ENCODE measurements around the gene ASF1B.

The ASF1B gene

DNA sequence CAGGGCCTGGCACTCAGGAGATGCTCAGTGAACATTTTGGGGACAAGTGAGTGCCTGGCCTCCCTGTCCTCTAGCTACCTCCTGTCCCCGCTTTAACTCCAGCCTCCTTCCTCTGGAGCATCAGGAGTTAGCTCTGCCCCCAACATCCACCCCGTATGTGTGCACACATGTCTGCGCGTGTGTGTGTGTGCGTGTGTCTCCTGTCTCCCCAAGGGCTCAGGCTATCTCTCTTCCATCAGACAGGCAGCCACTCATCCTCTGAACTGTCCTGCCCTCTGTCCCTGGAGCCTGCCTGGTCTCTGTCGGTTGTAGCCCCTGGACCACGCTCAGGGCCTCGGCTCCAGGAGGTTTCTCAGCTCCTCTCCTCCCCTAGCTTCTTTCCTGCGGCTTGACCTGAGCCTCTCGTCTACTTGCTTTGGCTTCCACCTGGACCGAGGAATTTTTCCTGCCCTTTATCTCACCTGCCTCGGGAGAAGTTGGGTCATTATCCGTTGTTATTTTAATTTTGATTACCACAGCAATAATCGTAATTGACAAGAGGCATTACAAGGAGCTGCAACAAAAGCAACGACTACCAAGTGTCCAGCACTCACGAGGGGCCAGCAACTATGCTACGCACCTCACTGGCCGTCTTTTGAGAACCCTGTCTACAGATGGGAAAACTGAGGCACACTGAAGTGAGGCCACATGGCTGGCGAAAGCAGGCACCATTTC, 32.0 kb upstream of the ASF1B start:
- Histone ChIP-seq H3K4me3 (ENCODE audit: low read depth, low read length) (no peak overlapping the region), H3K79me2 (ENCODE audit: control insufficient read depth, insufficient read depth, low read length, unreplicated experiment) (no peaks in the 10 kb centered on the region), H3K4me1 (ENCODE audit: control insufficient read depth, insufficient read depth, low read length, unreplicated experiment) (no peaks in the 10 kb centered on the region), H3K36me3 (ENCODE audit: insufficient read depth, low read length) (no peaks in the 10 kb centered on the region), H3K27ac (ENCODE audit: low read depth, low read length) (no peak overlapping the region), H2AFZ (ENCODE audit: low read length, unreplicated experiment) (no peak overlapping the region), H3K27me3 (ENCODE audit: insufficient read depth, low read length) (no peaks in the 10 kb centered on the region)

DNA sequence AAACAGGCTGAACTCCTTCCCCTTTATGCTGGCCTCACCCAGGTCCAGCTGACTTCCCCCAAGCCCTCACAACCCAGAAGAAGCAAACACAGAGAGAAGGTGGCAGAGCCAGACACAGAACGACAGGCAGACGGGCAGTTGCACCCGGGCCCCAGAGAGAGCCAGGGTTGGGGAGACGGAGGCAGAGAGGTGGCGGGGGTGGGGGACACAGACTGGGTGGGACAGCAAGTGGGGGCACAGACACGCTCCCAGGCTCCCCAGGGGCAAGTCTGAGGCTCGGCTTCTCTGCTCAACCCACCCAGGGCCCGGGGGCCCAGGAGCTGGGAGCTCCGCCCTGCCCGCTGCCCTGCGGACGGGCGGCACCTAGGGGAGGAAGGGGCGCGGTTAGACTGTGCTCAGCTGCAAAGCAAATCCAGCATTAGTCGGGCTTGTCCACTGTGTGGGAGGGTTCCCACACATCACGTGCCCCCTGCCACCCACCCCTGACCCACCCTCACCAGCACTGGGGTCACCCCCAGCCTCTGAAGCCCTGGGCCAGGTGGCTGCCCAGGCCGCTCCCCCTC, 31.3 kb upstream of the ASF1B start:
- Histone ChIP-seq H3K4me3 (ENCODE audit: low read depth, low read length) (no peak overlapping the region), H2AFZ (ENCODE audit: low read length, unreplicated experiment) (no peak overlapping the region), H3K4me1 (ENCODE audit: control insufficient read depth, insufficient read depth, low read length, unreplicated experiment) (no peaks in the 10 kb centered on the region), H3K79me2 (ENCODE audit: control insufficient read depth, insufficient read depth, low read length, unreplicated experiment) (no peaks in the 10 kb centered on the region), H3K27ac (ENCODE audit: low read depth, low read length) (no peak overlapping the region), H3K27me3 (ENCODE audit: insufficient read depth, low read length) (no peaks in the 10 kb centered on the region), H3K36me3 (ENCODE audit: insufficient read depth, low read length) (no peaks in the 10 kb centered on the region)

DNA sequence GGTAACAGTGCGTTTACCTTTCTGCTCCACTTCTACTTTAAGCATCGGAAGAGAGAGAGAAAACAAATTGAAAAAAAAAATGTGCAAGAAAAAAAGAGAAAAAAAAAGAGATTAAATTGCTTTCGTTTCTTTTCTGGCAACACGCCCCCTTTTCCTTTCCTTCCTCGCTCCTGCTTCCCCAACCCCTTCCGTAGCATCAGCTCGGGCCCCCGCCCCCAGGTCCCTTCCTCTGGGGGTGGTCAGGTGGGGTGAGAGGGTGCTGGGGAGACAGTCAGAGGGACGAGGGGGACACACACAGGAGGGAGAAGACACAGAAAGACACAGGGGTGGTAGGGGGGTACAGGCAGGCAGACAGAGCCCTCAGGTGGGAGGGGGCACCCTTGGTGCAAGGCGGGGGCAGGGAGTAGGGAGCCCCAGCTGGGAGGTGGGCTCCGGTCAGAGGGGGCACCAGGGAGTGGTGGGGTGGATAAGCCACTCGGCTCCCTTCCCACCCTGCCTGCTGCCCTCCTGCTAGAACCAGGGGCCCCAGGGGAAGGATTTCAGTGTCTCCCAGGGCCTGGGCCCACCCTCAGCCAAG, 30.7 kb upstream of the ASF1B start:
- Histone ChIP-seq H2AFZ (ENCODE audit: low read length, unreplicated experiment) (no peak overlapping the region), H3K27ac (ENCODE audit: low read depth, low read length) (no peak overlapping the region), H3K27me3 (ENCODE audit: insufficient read depth, low read length) (no peaks in the 10 kb centered on the region), H3K4me3 (ENCODE audit: low read depth, low read length) (no peak overlapping the region), H3K4me1 (ENCODE audit: control insufficient read depth, insufficient read depth, low read length, unreplicated experiment) (no peaks in the 10 kb centered on the region), H3K36me3 (ENCODE audit: insufficient read depth, low read length) (no peaks in the 10 kb centered on the region), H3K79me2 (ENCODE audit: control insufficient read depth, insufficient read depth, low read length, unreplicated experiment) (no peaks in the 10 kb centered on the region)

DNA sequence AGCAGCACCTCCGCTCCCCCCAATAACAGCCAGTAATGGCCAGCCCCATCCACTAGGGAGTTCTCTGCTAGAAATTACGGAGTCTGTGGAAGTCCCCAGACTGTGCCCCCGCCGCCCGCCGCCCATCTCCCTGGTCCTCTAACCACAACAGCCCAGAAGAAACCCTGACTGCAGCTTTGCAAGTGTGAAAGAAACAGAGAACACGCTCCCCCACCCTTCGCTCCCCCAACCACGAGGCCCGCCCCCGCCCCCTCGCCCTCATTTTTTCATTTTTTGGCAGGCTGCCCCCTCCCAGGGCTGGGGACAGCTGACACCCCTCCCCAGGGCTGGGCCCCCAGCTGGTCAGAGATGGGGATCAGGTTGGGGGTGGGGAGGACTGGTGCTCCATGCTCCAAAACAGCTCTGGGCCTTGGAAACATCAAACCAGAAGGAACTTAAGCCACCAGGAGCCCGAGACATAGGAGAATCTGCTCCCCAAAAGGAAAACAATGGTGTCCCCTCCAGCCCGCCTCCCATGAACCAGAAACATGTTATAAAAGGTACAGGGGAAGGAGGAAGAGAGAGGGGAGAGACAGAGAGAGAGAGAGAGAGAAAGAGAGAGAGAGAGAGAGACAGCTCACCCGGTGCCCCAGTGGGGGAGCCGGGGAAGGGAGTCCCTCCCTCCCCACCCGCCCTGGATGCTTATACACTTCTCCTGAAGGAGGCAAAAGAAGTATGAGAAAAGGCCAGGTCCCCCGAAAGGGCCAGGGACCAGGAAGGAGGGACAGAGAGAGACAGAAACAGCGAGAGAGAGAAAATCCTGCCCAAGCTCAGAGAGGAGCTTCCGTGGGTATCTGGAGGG, 29.8 kb upstream of the ASF1B start:
- H3K36me3 ChIP-seq (ENCODE audit: insufficient read depth, low read length): no peaks in the 10 kb centered on the region
- H3K4me3 ChIP-seq (ENCODE audit: low read depth, low read length): no peak overlapping the region
- H3K27me3 ChIP-seq (ENCODE audit: insufficient read depth, low read length): no peaks in the 10 kb centered on the region
- no peak overlapping the region for H3K27ac ChIP-seq (ENCODE audit: low read depth, low read length)
- H2AFZ ChIP-seq (ENCODE audit: low read length, unreplicated experiment): no peak overlapping the region
- no peaks in the 10 kb centered on the region for H3K79me2 ChIP-seq (ENCODE audit: control insufficient read depth, insufficient read depth, low read length, unreplicated experiment)
- H3K4me1 ChIP-seq (ENCODE audit: control insufficient read depth, insufficient read depth, low read length, unreplicated experiment): no peaks in the 10 kb centered on the region

GRCh38 chr19:14164724-14165493, 28.5 kb upstream of the ASF1B start:
- no peak overlapping the region for H3K27ac ChIP-seq (ENCODE audit: low read depth, low read length)
- H3K27me3 ChIP-seq (ENCODE audit: insufficient read depth, low read length): no peaks in the 10 kb centered on the region
- H3K36me3 ChIP-seq (ENCODE audit: insufficient read depth, low read length): no peaks in the 10 kb centered on the region
- H3K79me2 ChIP-seq (ENCODE audit: control insufficient read depth, insufficient read depth, low read length, unreplicated experiment): no peaks in the 10 kb centered on the region
- no peak overlapping the region for H3K4me3 ChIP-seq (ENCODE audit: low read depth, low read length)
- no peaks in the 10 kb centered on the region for H3K4me1 ChIP-seq (ENCODE audit: control insufficient read depth, insufficient read depth, low read length, unreplicated experiment)
- no peak overlapping the region for H2AFZ ChIP-seq (ENCODE audit: low read length, unreplicated experiment)

DNA sequence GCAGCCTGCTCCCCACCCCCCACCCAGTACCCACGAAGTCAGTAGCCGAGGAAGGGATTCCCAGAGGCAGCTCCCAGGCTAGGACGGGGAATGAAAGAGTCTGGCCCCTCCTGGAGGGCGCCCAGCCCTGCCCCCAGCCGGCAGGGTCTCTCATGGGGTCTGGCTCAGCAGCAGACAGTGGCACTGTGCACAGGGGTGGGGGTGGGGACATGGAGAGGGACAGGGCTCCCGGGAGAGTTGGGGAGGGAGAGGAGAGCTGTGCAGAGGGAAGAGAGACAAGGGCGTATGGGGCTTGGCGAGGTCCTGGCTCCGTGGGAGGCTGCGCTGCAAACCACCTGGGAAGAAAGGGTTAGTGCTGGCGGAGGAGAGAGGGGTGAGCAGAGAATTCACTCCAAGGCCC, 27.7 kb upstream of the ASF1B start:
- H3K36me3 ChIP-seq (ENCODE audit: insufficient read depth, low read length): no peaks in the 10 kb centered on the region

DNA sequence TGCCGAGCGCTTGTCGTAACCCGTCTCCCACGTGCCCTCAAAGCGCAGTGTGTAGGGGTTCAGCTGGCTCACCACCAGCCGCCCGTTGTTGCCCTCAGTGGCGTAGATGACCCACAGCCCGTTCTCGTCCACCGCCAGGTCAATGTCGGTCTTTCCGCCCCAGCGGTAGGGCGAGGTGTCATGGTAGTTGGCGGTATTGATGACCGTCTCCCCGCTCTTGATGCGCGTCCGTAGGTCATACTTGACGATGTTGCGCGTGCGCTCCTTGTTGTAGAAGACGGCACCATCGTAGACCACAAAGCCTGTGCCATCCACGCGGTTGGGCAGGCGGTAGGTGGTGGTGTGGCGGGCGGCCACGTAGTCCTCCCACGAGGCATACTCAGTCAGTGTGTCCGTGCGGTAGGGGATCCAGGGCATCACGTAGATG, 26.5 kb upstream of the ASF1B start:
- no peaks in the 10 kb centered on the region for H3K4me1 ChIP-seq (ENCODE audit: control insufficient read depth, insufficient read depth, low read length, unreplicated experiment)
- no peaks in the 10 kb centered on the region for H3K27me3 ChIP-seq (ENCODE audit: insufficient read depth, low read length)
- H3K4me3 ChIP-seq (ENCODE audit: low read depth, low read length): no peak overlapping the region
- no peak overlapping the region for H2AFZ ChIP-seq (ENCODE audit: low read length, unreplicated experiment)
- no peaks in the 10 kb centered on the region for H3K36me3 ChIP-seq (ENCODE audit: insufficient read depth, low read length)
- H3K27ac ChIP-seq (ENCODE audit: low read depth, low read length): no peak overlapping the region
- H3K79me2 ChIP-seq (ENCODE audit: control insufficient read depth, insufficient read depth, low read length, unreplicated experiment): no peaks in the 10 kb centered on the region

More for the DNA sequence above, 27.7 kb upstream of the ASF1B start:
- Histone ChIP-seq H3K27me3 (ENCODE audit: insufficient read depth, low read length) (no peaks in the 10 kb centered on the region), H3K4me1 (ENCODE audit: control insufficient read depth, insufficient read depth, low read length, unreplicated experiment) (no peaks in the 10 kb centered on the region), H2AFZ (ENCODE audit: low read length, unreplicated experiment) (no peak overlapping the region), H3K79me2 (ENCODE audit: control insufficient read depth, insufficient read depth, low read length, unreplicated experiment) (no peaks in the 10 kb centered on the region), H3K27ac (ENCODE audit: low read depth, low read length) (no peak overlapping the region), H3K4me3 (ENCODE audit: low read depth, low read length) (no peak overlapping the region)

DNA sequence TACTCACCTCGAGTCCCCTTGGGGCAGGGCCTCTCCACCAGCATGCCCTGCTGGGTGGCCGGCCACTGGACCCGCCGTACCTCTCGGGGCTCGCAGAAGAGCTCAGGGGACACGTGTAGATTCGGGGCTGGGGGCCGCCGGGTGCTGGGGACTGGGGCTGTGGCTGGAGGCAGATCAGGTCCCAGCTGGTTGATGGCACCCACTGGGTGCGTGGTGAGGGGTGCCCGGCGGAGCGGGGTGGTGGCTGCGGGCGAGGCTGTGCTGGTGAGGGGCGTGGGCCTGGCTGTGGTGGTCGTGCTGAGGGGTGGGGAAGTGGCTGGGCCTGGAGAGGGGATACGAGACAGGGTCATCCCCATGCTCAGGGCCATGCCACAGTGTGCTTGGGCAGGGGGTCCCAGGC, 24.9 kb upstream of the ASF1B start:
- Histone ChIP-seq H3K79me2 (ENCODE audit: control insufficient read depth, insufficient read depth, low read length, unreplicated experiment) (no peaks in the 10 kb centered on the region), H3K4me3 (ENCODE audit: low read depth, low read length) (no peak overlapping the region), H3K4me1 (ENCODE audit: control insufficient read depth, insufficient read depth, low read length, unreplicated experiment) (no peaks in the 10 kb centered on the region), H2AFZ (ENCODE audit: low read length, unreplicated experiment) (no peak overlapping the region), H3K36me3 (ENCODE audit: insufficient read depth, low read length) (no peaks in the 10 kb centered on the region), H3K27ac (ENCODE audit: low read depth, low read length) (no peak overlapping the region), H3K27me3 (ENCODE audit: insufficient read depth, low read length) (no peaks in the 10 kb centered on the region)

DNA sequence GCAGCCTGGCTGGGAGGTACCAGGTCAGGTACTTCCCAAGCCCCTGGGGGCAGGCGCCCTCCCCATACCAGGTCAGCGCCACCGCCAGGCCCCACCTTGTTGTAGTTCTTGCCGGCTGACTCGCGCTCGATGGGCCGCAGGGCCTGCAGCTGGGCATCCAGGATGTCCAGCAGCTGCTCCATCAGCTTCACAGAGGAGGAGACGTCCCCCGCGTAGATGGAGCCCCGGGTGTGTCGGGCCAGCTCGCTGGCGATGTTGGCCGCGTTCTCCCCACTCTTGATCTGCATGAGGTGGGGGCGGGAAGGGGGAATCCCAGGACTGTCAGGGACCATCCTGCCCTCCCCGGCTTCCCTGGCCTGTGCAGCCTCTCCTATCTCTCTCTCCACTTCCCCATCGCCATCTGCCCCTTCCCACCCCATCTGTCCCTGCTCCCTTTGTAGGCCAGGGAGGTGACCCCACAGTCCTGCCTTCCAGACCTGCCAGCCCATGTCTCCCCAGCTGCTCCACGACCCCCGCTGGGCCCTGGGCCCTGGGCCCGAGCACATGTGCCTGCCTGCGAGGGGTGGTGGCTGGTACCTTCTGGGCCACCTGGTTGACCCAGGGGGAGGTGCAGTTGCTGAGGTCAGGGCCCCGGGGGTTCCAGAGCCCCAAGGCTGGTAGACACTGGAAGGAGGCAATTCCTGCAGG, 23.8 kb upstream of the ASF1B start:
- Histone ChIP-seq H3K36me3 (ENCODE audit: insufficient read depth, low read length) (no peaks in the 10 kb centered on the region), H2AFZ (ENCODE audit: low read length, unreplicated experiment) (no peak overlapping the region), H3K27me3 (ENCODE audit: insufficient read depth, low read length) (no peaks in the 10 kb centered on the region), H3K79me2 (ENCODE audit: control insufficient read depth, insufficient read depth, low read length, unreplicated experiment) (no peaks in the 10 kb centered on the region), H3K4me3 (ENCODE audit: low read depth, low read length) (no peak overlapping the region), H3K27ac (ENCODE audit: low read depth, low read length) (no peak overlapping the region), H3K4me1 (ENCODE audit: control insufficient read depth, insufficient read depth, low read length, unreplicated experiment) (no peaks in the 10 kb centered on the region)

GRCh38 chr19:14159059-14159458, 22.7 kb upstream of the ASF1B start:
- H2AFZ ChIP-seq (ENCODE audit: low read length, unreplicated experiment): no peak overlapping the region
- H3K27me3 ChIP-seq (ENCODE audit: insufficient read depth, low read length): no peaks in the 10 kb centered on the region
- no peak overlapping the region for H3K4me3 ChIP-seq (ENCODE audit: low read depth, low read length)
- peaks cover 2% of the 10 kb centered on the region for H3K4me1 ChIP-seq (ENCODE audit: control insufficient read depth, insufficient read depth, low read length, unreplicated experiment)
- no peaks in the 10 kb centered on the region for H3K79me2 ChIP-seq (ENCODE audit: control insufficient read depth, insufficient read depth, low read length, unreplicated experiment)
- no peak overlapping the region for H3K27ac ChIP-seq (ENCODE audit: low read depth, low read length)
- H3K36me3 ChIP-seq (ENCODE audit: insufficient read depth, low read length): no peaks in the 10 kb centered on the region

All from ACC112 (cell line).